NCI-H2196 (cell line): ENCODE results near the gene LLCFC1.
"Not testable (repeated sequence)": the region's sequence is repeated elsewhere in the genome, so short reads cannot be mapped to it uniquely, and the experiment has no call there.

ENCODE experiments used
- DNase-seq: peaks from one replicate; lab custom pipeline; 2025; ENCODE audit not compliant: unreplicated experiment; lab: John Stamatoyannopoulos, UW

The LLCFC1 gene

DNA sequence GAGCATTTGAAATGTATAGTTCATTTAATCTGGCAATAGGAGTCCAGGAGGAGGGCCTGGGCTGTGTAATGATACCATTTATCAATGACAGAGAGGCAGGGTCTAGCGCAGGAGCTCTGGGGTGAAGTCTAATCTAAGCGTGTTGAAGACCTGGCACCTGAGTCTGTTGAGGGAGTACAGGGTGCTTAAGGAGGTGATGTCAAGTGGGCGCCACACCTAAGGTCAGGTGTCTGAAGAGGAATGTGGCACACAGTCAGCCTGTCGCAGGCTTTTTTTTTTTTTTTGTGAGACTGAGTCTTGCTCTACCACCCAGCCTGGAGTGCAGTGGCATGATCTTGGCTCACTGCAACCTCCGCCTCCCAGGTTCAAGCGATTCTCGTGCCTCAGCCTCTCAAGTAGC lies 2.3 kb downstream of the LLCFC1 start:
- DNase-seq: no peak

DNA sequence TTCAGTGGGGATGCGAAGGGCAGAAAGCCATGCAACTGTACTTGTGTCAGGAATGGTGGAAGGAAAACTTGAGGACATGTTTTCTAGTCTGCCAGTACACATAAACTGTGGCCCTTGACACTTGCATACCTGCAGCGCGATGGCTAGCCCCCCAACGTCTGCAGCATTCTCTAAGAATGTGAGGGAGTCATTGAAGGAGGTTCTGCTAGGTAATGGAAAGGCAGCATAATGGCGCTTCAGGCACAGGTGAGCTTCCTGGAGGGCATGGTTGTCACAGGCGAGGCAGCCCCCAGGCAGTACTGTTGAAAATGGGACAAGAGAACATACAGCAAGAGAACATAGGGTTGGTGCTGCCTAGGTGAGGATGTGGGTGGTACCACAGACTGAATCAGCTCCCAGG lies 3.5 kb downstream of the LLCFC1 start:
- no peak for DNase-seq

DNA sequence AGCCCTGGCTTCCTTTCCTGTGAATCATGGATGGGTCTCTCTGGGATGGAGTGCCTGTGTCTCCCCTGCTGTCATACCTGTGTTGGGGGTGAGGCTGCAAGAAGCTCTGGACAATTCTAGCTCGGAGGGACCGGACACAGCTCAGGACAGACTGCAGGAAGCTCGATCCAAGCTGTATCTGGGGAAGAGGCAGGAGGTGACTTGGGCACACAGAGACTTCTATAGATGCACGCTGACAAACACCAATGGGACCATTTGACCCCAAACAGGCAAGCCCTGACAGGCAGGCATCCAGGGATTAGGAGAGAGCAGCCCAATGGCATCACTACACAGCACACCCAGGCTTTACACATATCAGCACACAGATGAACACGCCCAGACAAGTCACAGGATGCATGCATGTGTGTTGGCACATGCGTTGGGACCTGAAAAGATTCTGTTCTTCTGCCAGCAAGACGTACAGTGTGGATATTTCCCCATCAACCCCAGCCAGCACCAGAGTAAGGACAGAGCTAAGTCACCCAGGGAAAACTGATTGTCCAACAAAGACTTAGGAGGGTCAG lies 4.5 kb downstream of the LLCFC1 start:
- no peak for DNase-seq

DNA sequence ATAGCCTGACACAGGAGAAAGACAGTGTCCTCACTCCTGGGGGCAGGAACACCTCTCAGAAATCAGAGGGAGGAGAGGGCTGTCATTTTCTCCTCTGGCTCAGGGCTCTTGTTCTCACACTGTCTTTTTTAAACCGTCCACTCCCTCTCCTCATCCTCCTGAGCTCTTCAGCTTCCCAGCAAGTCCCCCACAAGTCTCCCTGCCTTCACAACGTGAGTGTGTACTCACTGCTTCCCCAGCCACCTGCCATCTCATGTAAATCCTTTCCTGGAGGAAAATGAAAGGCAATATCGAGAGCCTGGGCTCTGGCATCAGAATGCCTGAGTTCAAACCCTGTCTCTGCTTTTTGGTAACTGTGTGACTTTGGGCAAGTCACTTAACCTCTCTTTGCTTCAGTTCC lies 5.7 kb downstream of the LLCFC1 start:
- no peak for DNase-seq

DNA sequence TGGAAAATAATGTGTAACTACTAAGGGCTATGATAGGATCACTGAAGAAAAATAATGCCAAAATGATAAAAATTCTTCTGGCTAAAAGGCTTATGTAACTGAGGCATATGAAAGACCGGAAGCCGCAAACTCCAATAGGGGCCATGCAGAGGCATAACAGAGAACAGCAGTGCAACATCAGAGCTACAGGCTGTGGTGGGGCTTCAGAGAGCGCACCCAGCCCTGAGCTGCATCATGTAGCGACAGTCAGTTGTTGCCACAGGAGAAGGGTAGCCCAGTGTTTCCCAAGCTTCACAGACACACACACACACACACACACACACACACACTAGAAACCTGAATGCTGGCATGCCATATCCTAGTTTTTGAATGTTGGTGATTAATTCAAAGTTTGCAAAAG lies 9.3 kb downstream of the LLCFC1 start:
- no peak for DNase-seq

DNA sequence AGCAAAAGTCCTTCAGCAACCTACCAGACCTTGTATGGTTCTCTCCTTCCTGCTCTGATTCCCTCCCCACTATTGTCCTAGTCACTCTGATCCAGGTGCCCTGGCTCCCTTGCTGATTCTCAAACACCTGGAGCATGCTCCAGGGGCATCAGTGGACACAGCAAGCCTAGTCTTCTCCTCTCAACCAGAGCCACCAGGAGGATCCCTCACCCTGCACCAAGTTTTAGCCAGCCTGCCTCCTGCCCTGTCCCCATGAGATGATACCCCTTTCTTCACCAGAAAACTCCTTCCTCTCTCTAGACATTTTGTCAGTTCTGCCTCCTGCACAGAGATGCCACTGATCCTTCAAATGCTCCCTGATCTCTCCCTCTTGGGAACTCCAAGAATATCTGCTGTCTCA lies 11.0 kb downstream of the LLCFC1 start:
- no peak for DNase-seq

DNA sequence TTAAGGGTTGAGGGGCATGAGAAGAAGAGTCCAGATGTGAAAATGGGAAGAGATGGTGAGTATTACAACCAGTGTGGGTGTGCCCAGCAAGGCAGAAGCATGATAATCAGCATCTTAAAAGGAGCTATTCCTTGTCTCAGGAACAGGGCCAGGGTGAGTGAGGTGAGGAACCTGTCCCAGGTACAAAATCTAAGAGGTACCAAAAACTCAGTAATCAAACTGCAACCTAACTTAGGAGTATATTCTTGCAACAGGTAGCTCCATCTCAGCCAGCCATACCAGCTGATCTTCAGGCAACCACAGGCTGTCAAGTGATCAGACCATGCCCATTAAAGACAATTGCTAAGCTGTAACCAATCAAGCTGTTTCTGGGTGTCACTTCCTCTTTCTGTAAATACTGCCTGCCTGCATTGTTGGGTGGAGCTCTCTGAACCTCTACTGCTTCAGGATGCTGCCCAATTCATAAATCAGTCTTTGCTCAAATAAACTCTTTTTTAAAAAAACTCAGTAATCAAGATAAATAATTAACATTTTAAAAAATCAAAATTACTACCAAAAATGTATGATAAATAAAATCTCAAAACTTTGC lies 15.5 kb downstream of the LLCFC1 start:
- DNase-seq: no peak

DNA sequence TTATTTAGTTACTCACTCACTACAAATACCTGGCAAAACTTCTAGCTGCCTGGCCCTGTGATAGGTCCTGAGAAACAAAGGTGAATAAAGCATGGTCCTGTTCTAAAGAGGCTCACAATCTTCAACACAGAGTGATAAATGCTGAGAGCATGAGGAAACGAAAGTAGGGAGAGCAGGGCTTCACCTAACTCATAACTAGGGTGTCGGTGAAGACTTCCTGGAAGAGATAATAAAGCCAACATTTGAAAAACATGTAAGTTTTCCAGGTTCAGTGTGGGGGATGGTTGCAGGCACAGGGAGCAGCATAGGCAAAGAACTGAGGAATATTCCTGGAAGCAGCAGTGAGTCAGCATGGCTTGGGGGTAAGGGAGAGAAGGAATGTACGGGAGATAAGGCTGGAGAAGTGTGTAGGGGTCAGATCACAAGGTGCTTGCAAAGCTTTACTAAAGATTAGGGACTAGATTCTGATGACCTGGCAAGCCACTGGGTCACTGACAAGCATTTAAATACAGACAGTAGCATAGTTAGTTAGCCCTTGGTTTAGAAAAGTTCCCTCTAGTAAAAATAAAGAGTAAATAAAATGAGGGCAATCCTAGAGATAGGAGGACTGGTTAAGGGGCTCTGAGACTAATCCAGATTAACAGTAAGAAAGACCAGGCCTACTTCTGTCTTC lies 17.8 kb downstream of the LLCFC1 start:
- no peak for DNase-seq

DNA sequence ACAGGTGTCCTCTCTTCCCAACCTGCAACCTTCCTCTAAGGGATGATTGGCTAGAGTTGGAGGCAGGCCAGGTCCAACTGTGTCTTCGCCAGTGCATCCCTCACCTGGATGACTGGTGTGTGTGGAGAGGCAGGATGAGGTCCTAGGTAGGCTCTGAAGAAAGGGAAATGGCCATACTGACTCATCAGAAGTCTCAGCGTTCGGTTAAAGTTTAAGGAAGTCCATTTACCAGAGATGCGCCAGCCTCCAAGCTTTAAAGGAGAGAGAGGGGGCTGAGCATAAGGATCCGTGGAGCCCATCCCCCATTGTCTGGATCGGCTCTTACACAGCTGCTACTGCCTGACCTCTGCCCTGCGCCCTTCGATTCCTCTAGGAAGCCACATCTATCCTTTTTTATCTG lies 18.4 kb downstream of the LLCFC1 start:
- no peak for DNase-seq

DNA sequence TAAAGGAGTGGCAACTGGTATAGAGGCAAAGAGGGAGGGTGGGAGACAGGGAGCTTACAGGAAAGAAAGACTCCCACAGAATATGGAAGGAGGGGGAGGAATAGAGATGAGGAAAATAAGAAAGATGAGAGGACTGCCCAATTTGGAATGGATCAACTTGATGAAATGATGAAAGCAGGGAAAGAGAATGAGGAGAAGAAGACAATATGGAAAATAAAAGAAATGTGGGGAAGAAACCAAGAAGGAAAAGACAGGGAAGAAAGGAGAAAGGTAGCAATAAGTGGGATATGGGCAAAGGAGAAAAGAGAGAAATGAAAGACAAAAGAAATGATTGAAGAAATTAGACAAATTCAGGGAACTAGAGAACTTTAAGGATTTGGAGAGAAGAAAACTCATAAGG lies 19.9 kb downstream of the LLCFC1 start:
- DNase-seq: no peak

DNA sequence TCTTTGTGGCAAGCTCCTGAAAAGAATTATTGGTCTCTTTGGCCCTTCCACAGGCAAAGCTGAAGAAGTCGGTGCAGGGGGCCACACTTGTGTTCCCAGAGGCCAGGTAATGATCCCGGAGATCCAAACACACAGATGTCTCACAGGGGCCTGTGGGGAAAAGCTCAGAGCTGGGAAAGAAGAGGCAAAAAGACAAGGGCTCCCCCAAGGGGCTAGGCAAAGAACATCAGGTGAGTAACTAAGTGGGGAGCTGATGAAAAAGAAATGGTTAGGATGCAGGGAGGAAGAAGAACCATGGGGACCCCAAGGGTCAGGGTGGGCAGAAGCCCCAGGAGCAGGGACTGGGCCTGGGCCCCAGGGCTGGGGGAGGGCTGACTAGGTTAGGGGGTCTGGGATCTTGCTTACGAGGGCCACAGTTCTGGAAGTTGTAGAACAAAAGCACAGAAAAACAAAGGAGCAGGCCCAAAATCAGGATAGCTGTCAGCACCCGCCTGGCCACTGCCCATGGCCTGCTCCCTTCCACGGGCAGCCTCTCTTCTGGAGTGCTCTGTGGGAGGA lies 21.8 kb downstream of the LLCFC1 start:
- no peak for DNase-seq

DNA sequence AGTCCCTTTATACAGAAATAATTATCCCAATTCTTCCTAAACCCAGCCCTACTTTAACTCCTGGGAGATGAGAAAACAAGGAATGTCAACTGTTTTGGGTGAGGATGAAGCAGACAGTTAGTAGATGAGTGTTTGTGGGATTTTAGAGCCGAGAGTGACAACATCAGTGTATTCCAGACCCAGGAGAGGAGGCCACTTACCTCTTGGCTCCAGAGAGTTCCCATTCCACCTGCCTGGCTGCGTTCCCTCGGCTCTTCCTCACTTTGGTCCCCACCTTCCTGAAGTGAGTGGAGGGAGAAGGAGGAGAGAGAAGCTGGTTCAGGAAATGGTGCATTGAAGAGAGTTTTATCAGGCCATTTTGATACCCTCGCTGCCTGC lies 22.3 kb downstream of the LLCFC1 start:
- no peak for DNase-seq

DNA sequence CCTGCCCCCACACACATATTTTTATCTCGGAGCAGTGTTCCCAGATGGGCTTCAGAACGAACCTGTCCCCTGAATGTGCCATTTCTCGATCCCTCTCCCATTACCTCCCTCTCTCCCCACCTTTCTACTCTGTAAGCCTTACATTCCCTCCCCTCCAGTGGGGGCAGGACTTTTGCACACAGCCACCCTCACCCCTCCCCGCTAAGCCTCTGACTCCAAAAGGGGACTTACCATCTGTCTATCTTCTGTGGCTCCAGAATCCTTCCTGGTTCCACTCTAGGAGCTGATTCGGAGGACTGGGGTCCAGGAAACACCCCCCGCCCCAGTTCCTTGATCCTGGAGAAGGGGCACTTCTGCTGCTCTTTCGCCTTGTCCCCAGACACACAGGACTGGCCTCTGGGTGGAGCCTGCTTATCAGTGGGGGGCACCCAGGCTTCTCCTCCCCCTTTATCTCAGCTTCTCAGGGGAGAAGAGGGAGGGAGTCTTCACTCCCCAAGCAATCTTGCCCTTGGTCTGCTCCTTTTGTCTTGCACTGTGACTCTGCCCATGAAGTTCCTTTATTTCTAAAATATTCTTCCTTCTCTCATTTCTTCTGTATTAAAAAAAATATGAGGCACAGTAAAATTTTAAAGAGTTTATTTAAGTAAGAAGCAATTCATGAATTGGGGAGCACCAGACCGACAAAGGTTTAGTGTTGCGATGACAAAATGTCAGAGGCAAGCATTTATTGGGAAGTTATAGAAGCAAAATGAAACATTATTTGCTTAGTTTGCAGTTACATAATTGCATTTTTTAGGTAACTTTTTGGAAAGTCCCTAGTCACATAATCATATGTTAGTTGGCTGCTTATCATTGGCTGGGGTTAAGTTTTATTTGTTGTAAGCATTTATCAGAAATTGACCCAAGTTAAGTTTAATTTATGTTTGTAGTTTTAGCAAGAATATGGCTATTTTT lies 23.0 kb downstream of the LLCFC1 start, which contains the start of gene KEL:
KEL (minus strand) TSS at position 391 of the 954 bp plus-strand sequence; CDS start at position 234, 157 bp downstream.
- DNase-seq: no peak

DNA sequence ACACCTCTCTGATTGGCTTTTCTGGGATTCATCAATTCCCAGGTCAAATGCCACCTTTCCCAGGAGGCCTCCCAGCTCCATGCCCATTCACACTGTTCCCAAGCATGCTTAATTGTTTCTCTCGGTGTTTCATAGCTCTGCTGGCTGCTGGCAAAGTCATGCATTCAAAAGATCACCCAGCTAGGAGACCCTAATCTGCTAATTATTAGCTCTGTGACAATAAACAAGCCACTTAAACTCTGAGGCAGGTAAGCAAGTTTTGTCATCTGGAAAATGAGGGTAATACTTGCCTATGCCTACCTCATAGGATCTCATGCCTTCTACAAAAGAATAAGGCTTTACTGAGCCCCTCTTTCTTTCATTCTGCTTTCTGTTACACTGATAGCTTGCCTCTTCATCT lies 23.7 kb downstream of the LLCFC1 start:
- no peak for DNase-seq

DNA sequence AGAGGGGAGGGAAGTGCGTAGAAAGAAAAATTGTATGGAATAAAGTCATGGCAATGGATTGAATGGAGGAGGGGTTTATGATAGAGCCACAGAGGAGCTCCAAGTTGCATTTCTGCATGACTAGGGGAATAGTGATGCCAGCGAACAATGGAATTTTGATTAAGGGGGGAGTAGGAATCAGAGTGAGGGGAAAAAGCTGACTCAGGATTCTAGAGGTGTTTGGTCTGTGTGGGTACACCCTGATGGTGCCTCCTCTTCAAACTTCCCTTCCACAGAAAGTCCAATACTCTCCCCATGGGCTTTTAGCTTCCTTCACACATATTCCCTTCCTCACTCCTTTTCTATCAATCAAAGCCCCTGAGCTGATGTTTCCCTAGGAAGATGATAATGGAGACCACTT lies 24.7 kb downstream of the LLCFC1 start:
- no peak for DNase-seq

DNA sequence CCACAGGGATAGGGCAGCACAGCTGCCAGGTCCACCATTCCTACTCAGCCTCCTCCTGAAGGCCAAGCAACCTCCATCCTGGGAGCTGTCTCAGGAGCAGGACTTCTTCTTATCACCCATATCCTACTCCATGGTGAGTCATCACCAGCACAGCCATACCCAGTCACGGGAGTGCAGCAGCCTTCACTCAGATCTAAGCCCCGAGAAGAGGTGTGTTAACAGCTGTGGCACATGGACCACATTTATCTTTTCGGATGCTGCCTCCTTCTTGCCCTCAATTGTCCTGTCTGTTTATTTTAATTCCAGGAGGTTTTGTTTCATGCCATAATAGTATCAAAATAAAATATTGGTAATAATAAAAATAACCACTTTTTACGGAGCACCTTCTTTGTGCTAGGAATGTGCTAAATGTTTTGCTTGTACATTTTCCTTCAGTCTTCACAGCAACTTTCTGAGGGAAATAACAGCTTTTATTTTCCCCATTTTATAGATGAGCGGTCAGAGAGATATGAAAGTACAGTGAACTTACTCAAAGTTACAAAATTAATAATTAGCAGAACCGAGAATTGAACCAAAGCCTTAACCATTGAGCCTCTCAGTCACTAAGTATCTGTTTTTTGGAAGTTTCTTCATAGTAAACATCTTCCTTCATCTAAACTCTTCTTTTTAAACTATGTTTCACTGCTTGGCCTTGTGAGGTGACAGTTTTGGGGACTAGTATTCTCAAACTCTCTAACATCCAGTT lies 25.4 kb downstream of the LLCFC1 start:
- no peak for DNase-seq

DNA sequence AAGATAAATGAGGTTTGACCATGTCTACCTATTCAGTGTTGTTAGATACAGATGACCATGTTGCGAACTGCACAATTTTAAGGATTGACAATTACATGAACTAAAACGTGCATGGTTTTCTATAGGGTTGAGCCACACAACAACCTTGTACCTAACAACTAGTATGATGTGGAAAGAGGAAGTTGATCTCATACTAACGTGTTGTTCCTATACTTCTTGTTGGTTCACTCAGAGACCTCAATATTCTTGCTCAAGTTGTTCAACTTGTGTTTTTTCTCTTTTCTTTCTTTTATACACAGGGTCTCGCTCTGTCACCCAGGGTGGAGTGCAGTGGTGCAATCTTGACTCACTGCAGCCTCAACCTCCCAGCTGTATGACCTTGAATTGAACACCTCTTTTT lies 28.9 kb downstream of the LLCFC1 start:
- DNase-seq: no peak

DNA sequence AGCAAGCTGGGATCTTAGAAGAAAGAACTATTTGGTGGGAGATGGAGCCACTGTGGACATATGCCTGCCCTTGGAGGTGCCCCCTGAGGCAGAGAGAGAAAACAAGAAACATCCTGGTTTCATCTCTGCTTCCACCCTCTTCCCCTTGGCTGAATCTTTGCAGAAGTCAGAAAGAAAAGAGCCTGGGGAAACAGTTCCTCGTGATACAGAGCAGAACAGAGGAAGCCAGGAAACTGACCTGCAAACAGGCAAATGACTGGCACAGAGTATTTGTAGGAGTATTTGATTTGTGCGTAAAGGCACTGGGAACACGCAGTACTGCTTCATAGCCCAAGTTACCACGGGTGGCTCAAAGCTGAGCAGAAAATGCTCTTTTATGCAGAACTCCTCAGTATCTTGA lies 29.9 kb downstream of the LLCFC1 start:
- DNase-seq: no peak

DNA sequence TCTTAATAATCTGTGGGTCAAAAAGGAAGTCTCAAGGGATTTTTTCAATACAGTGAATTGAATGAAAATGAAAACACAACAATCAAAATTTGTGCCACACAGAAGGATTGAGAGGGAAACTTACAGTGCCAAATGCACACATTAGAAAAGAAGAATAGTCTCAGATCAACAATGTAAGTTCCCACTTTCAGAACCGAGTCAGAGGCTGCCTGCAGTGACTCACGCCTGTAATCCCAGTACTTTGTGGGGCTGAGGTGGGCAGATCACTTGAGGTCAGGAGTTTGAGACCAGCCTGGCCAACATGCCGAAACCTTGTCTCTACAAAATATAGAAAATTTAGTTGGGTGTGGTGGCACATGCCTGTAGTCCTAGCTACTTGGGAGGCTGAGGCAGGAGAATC lies 35.3 kb downstream of the LLCFC1 start:
- no peak for DNase-seq

DNA sequence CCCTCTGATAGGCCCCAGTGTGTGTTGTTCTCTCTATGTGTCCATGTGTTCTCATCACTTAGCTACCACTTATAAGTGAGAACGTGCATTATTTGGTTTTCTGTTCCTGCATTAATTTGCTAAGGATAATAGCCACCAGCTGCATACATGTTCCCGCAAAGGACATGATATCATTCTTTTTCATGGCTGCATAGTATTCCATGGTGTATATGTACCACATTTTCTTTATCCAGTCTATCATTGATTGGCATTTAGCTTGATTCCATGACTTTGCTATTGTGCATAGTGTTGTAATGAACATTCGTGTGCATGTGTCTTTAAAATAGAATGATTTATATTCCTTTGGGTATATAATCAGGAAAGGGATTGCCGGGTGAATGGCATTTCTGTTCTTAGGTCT lies 39.1 kb downstream of the LLCFC1 start:
- DNase-seq: not testable (repeated sequence)

DNA sequence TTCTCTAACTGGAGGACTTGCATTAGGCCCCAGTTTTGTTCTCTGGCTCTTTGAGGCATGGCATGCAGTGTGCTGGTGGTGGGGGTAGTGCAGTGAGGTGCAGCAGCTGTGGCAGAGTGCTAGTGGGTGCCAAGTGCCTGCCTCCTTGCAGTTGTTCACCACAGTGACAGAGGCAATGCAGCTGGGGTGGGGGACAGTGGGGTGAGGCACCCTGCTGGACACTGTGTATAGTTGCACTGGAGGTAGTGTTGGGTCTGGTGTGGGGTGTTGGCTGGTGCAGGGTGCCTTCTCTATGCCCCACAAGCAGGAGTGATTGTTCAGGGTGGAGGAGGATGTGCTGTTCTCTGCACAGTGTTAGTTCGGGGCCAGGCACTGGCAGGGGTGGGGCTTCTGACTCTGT lies 44.5 kb downstream of the LLCFC1 start:
- no peak for DNase-seq
